Nephron progenitor cell (in vitro differentiated cells): ENCODE measurements around the gene PRIMPOL.

ENCODE experiments used
- DNase-seq: peaks from one replicate; pipeline ENCODE4 v3.0.0; 2021
- H3K27ac Mint-ChIP-seq: 2 replicates; pipeline ENCODE4 v1.8.0; 2021; ENCODE audit warnings: mild to moderate bottlenecking, moderate library complexity, mixed read lengths
- H3K27me3 Mint-ChIP-seq: 2 replicates; pipeline ENCODE4 v1.8.0; 2021; ENCODE audit warnings: mild to moderate bottlenecking, low read depth, mixed read lengths; ENCODE audit not compliant: poor library complexity
- H3K36me3 Mint-ChIP-seq: 2 replicates; pipeline ENCODE4 v1.8.0; 2021; ENCODE audit warnings: low read depth, mixed read lengths
- H3K4me1 Mint-ChIP-seq: 2 replicates; pipeline ENCODE4 v1.8.0; 2021; ENCODE audit warnings: mixed read lengths
- H3K4me3 Mint-ChIP-seq: 2 replicates; pipeline ENCODE4 v1.8.0; 2021; ENCODE audit warnings: mild to moderate bottlenecking, moderate library complexity, mixed read lengths
- H3K9me3 Mint-ChIP-seq: 2 replicates; pipeline ENCODE4 v1.8.0; 2021; ENCODE audit warnings: mild to moderate bottlenecking, moderate library complexity, mixed read lengths
- TF ChIP-seq, protein P1 (sequence below): fragments of 200-600 bp; sonication (generic); IDR thresholded peaks from 2 replicates; pipeline ENCODE4 v1.5.0; 2021; ENCODE audit warnings: antibody characterized with exemption

Gene PRIMPOL

DNA sequence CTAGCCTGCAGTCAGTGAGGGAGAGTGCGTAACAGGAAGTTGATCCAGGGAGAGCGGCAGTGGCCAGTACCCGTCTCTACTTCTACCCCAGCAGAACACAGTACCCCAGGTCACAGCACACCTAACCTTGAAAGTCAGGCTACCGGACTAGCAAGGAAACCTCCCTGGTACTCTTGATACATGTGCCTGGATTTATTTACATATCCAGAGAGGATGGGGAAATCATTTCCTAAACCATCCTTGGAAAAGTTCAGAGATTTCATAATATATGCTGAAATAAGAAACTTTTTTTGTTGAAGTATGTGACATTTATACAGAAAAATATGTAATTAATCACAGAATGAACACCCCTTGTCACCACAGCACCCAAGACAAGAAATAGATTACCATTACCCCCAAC, 24.5 kb downstream of the PRIMPOL start:
- Mint-ChIP-seq H3K36me3 (peaks cover 31% of the 10 kb centered on the region), H3K9me3 (peaks cover under 1% of the 10 kb centered on the region), H3K4me1 (peaks cover 11% of the 10 kb centered on the region), H3K4me3 (no peak overlapping the region), H3K27me3 (peaks cover 3% of the 10 kb centered on the region), H3K27ac (peak overlapping the region; percentile 34)
- TF ChIP-seq, protein P1, sequence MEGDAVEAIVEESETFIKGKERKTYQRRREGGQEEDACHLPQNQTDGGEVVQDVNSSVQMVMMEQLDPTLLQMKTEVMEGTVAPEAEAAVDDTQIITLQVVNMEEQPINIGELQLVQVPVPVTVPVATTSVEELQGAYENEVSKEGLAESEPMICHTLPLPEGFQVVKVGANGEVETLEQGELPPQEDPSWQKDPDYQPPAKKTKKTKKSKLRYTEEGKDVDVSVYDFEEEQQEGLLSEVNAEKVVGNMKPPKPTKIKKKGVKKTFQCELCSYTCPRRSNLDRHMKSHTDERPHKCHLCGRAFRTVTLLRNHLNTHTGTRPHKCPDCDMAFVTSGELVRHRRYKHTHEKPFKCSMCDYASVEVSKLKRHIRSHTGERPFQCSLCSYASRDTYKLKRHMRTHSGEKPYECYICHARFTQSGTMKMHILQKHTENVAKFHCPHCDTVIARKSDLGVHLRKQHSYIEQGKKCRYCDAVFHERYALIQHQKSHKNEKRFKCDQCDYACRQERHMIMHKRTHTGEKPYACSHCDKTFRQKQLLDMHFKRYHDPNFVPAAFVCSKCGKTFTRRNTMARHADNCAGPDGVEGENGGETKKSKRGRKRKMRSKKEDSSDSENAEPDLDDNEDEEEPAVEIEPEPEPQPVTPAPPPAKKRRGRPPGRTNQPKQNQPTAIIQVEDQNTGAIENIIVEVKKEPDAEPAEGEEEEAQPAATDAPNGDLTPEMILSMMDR = no peak
- no peak for DNase-seq

DNA sequence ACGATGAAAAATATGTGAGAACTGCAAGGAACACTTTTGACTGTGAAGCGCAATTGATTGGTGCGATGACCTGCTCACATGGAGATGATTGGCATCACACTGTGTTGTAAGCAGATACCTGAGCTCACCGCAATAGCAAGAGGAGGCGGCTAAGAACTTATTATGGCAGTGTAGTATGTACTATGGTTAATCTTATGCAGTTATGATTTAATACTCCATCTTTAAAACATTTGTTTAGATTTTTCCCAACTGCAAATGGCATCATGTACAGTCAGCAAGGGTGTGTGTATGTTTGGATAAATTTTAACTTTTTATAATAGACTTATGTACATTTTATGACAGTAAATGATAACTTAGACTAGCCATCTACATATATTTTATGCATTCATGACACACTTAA, 25.5 kb downstream of the PRIMPOL start:
- peaks cover 11% of the 10 kb centered on the region for H3K9me3 Mint-ChIP-seq
- H3K27me3 Mint-ChIP-seq = peaks cover 3% of the 10 kb centered on the region
- no peak overlapping the region for H3K4me3 Mint-ChIP-seq
- DNase-seq = no peak
- H3K27ac Mint-ChIP-seq = no peak overlapping the region
- peaks cover 11% of the 10 kb centered on the region for H3K4me1 Mint-ChIP-seq
- H3K36me3 Mint-ChIP-seq = peaks cover 41% of the 10 kb centered on the region
- TF ChIP-seq, protein P1 = no peak

DNA sequence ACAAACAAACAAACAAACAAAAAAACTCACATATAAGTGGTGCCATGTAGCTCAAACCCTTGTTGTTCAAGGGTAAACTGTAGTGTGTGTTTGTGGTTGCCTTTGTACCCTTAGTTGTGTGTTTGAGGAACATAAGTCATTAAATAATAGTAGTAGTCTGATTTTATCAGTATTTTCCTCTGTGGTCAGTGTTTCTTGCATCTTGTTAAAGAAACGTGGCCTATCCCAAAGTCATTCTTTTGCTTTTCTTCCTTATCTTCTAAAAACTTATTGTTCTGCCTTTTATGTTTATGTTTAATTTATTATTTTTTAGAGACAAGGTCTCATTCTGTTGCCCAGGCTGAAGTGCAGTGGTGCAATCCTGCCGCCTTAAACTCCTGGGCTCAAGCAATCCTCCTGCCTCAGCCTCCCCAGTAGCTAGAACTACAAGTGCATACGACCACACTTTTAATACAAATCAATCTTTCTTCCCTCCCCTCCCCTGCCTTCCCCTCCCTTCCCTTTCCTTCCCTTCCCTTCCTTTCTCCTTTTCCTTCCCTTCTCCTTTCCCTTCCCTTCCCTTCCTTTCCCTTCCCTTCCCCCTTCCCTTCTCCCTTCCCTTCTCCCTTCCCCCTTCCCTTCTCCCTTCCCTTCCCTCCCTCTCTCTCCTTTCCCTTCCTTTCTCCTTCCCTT, 26.4 kb downstream of the PRIMPOL start:
- peaks cover 3% of the 10 kb centered on the region for H3K27me3 Mint-ChIP-seq
- no peak overlapping the region for H3K27ac Mint-ChIP-seq
- TF ChIP-seq, protein P1 = no peak
- no peak overlapping the region for H3K4me3 Mint-ChIP-seq
- H3K9me3 Mint-ChIP-seq = peaks cover 15% of the 10 kb centered on the region
- peaks cover 50% of the 10 kb centered on the region for H3K36me3 Mint-ChIP-seq
- peaks cover 7% of the 10 kb centered on the region for H3K4me1 Mint-ChIP-seq
- no peak for DNase-seq

DNA sequence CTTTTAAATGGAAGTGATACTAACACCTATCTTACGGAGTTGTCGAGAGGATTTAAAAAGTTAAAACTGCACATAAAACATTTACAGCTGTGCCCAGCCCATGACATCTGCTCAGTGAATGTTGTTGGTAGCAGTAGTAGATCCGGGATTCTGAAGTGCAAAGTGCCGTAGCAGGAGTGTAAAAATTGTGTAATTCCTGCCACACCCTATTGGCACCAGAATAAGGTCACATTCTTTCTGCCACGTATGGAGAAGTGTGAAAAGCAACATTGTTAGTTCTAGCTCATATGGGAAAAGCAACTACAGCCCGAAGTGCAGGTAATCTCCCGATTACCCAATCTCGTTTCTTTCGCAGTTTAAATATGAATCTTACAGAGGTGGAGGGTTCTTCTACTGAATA, 31.2 kb downstream of the PRIMPOL start:
- Mint-ChIP-seq H3K36me3 (peaks cover 29% of the 10 kb centered on the region), H3K4me1 (no peaks in the 10 kb centered on the region), H3K9me3 (peaks cover 15% of the 10 kb centered on the region), H3K27me3 (peaks cover 3% of the 10 kb centered on the region), H3K27ac (no peak overlapping the region), H3K4me3 (no peak overlapping the region)
- DNase-seq = no peak
- TF ChIP-seq, protein P1 = no peak

DNA sequence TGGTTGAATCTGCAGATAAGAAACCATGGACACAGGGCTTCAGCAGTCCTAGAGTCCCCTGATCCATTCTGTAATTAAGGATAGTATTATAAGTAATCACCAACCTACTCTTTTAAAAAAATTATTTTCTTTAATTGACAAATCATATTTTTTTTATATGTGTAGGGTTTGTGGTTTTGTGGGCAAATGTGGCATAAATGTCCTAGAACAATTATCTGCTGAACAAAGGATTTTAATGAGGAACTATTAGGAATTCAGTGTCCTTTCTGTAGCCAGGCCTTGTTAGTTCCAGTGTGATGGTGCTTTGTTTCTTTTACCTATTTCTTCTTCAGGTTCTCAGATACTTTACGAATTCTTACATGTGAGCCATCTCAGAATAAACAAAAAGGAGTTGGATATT, 32.4 kb downstream of the PRIMPOL start:
- no peak overlapping the region for H3K27ac Mint-ChIP-seq
- peaks cover 29% of the 10 kb centered on the region for H3K36me3 Mint-ChIP-seq
- peaks cover 3% of the 10 kb centered on the region for H3K27me3 Mint-ChIP-seq
- H3K4me1 Mint-ChIP-seq = no peaks in the 10 kb centered on the region
- H3K4me3 Mint-ChIP-seq = no peak overlapping the region
- TF ChIP-seq, protein P1 = no peak
- DNase-seq = no peak
- peaks cover 15% of the 10 kb centered on the region for H3K9me3 Mint-ChIP-seq
